OCI-LY1 (cell line): ENCODE measurements around the gene IKZF1.

Experiments
- H2AFZ ChIP-seq: fragments of 200-600 bp; sonication (generic), shearing (Covaris generic); 2 replicates; pipeline ENCODE4 v1.6.0; 2014; ENCODE audit warnings: antibody characterized with exemption, mild to moderate bottlenecking, low read length
- H3F3A ChIP-seq: fragments of 200-600 bp; sonication (generic), shearing (Covaris generic); 2 replicates; pipeline ENCODE4 v1.6.0; 2014; ENCODE audit warnings: mild to moderate bottlenecking, antibody characterized with exemption, low read length, moderate library complexity; ENCODE audit not compliant: insufficient read depth
- H3K27ac ChIP-seq: fragments of 200-600 bp; sonication (generic); 2 replicates; pipeline ENCODE4 v1.5.1; 2014; ENCODE audit warnings: low read length, mixed run types, mild to moderate bottlenecking, low read depth; ENCODE audit not compliant: poor library complexity, severe bottlenecking
- H3K27me3 ChIP-seq: fragments of 200-600 bp; sonication (generic); 2 replicates; pipeline ENCODE4 v1.6.0; 2014; ENCODE audit warnings: antibody characterized with exemption, mild to moderate bottlenecking, low read length, moderate library complexity; ENCODE audit not compliant: insufficient read depth
- H3K36me3 ChIP-seq: fragments of 200-600 bp; sonication (generic); 2 replicates; pipeline ENCODE4 v1.6.1; 2014; ENCODE audit warnings: mild to moderate bottlenecking, antibody characterized with exemption, low read length, moderate library complexity, mixed read lengths; ENCODE audit not compliant: insufficient read depth
- H3K4me1 ChIP-seq: fragments of 200-600 bp; sonication (generic); 2 replicates; pipeline ENCODE4 v1.5.1; 2014; ENCODE audit warnings: mild to moderate bottlenecking, low read length, moderate library complexity; ENCODE audit not compliant: insufficient read depth, severe bottlenecking
- H3K4me2 ChIP-seq: fragments of 200-600 bp; sonication (generic), shearing (Covaris generic); 2 replicates; pipeline ENCODE4 v1.6.1; 2014; ENCODE audit warnings: low read length
- H3K4me3 ChIP-seq: fragments of 200-600 bp; sonication (generic); 2 replicates; pipeline ENCODE4 v1.5.1; 2014; ENCODE audit warnings: low read length, low read depth, mild to moderate bottlenecking, mixed read lengths; ENCODE audit not compliant: poor library complexity, severe bottlenecking
- H3K79me2 ChIP-seq: fragments of 200-600 bp; shearing (Covaris generic); 2 replicates; pipeline ENCODE4 v1.6.1; 2016; ENCODE audit warnings: mixed run types, low read length, mixed read lengths; ENCODE audit not compliant: insufficient read depth
- H3K9ac ChIP-seq: fragments of 200-600 bp; sonication (generic), shearing (Covaris generic); 2 replicates; pipeline ENCODE4 v1.6.1; 2014; ENCODE audit warnings: mild to moderate bottlenecking, low read length, mixed read lengths
- H3K9me2 ChIP-seq: fragments of 200-600 bp; sonication (generic), shearing (Covaris generic); 2 replicates; pipeline ENCODE4 v1.6.1; 2014; ENCODE audit warnings: low read depth, mild to moderate bottlenecking, low read length, mixed read lengths
- H3K9me3 ChIP-seq: fragments of 200-600 bp; shearing (Covaris generic); 2 replicates; pipeline ENCODE4 v1.6.1; 2014; ENCODE audit warnings: low read length, mixed read lengths
- H4K20me1 ChIP-seq: fragments of 200-600 bp; sonication (generic), shearing (Covaris generic); 2 replicates; pipeline ENCODE4 v1.6.0; 2016; ENCODE audit warnings: mild to moderate bottlenecking, low read length; ENCODE audit not compliant: insufficient read depth
- EZH2 ChIP-seq: fragments of 200-600 bp; sonication (generic), shearing (Covaris generic); IDR thresholded peaks from 2 replicates; pipeline ENCODE4 v1.8.0; 2017; ENCODE audit warnings: borderline replicate concordance, mixed run types, mild to moderate bottlenecking, antibody characterized with exemption, low read length, moderate library complexity, mixed read lengths
- TF ChIP-seq, protein P1 (sequence below): fragments of 200-600 bp; sonication (generic), shearing (Covaris generic); IDR thresholded peaks from 2 replicates; pipeline ENCODE4 v1.5.1; 2017; ENCODE audit warnings: mild to moderate bottlenecking, antibody characterized with exemption, low read length, moderate library complexity, mixed read lengths

Gene IKZF1

DNA sequence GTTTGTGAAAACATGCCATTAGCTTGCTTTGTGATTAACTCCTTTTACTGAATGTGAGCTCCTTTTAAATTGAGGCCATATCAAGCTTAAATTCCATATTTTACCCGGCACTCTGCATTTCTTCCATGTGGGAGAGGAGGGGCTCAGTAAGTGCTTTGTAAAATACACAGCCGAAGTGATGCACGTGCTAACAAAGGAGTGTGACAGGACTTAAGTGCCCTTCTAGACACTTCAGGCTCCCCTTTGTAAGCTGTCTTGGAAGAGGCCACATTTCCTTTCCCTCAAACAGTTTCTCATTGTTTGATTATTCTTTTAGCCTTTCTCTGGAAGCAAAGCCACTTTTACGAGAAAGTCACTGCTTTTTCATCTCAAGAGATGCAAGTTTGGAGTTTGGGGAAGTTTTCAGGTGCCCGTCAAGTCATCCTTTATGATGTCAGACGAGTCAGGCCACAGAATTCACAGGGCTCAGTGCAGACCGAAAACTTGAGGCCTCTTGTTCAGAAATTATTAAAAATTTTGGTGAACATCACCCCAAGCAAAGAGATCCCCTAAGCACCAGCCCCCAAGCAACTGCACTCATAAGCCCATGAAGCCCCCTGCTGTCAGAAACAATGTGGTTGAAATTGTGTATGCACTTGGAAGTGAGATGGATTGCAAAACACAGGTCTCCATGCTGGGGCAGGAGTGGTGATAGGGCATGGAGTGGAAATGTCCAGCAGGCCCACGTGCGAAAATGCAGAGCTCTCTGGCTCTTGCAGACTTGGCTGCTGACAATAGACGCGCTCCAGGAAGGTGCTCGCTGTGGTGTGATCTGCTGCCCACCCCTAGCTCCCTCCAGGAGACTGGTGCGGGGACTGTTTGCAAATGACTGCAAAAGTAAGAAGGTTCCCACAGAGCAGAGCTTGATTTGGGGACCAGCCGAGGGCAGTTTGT, 11.5 kb downstream of the IKZF1 start:
- Histone ChIP-seq H3K4me2 (peak overlapping the region; percentile 81), H3F3A (no peaks in the 10 kb centered on the region)

DNA sequence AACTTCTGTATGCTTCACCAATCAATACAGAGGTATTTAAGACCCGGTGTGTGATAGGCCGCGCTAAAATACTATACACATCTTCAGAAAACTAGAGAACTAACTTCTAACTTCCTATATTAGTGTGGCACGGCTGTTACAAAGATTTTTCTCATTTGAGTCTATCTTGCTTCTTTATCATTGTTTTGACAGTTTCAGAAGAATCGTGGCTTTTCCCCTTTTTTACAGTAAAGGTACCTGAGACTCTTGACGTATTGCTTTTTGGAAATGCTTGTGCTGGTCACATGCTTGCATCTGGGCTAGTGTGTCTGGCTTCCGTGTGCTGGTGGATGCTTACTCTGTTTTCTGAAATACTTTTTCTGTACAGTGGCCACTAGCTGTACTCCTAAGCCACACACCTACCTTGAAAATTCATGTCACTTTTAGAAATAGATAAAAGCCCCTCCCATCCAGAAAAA, 12.7 kb downstream of the IKZF1 start:
- peaks cover 85% of the 10 kb centered on the region for H3K36me3 ChIP-seq
- H4K20me1 ChIP-seq: peaks cover 4% of the 10 kb centered on the region
- H3K9me2 ChIP-seq: no peaks in the 10 kb centered on the region
- peak overlapping the region; percentile 66 for H3K9ac ChIP-seq
- H3K27ac ChIP-seq: peak overlapping the region; percentile 75
- H3K4me1 ChIP-seq: peaks cover 80% of the 10 kb centered on the region
- no peaks in the 10 kb centered on the region for H3K27me3 ChIP-seq
- no peaks in the 10 kb centered on the region for H3F3A ChIP-seq
- H3K4me2 ChIP-seq: peak overlapping the region; percentile 81
- H2AFZ ChIP-seq: no peak overlapping the region
- peak overlapping the region; percentile 74 for H3K4me3 ChIP-seq
- no peaks in the 10 kb centered on the region for H3K9me3 ChIP-seq
- no peak for TF ChIP-seq EZH2
- TF ChIP-seq, protein P1, sequence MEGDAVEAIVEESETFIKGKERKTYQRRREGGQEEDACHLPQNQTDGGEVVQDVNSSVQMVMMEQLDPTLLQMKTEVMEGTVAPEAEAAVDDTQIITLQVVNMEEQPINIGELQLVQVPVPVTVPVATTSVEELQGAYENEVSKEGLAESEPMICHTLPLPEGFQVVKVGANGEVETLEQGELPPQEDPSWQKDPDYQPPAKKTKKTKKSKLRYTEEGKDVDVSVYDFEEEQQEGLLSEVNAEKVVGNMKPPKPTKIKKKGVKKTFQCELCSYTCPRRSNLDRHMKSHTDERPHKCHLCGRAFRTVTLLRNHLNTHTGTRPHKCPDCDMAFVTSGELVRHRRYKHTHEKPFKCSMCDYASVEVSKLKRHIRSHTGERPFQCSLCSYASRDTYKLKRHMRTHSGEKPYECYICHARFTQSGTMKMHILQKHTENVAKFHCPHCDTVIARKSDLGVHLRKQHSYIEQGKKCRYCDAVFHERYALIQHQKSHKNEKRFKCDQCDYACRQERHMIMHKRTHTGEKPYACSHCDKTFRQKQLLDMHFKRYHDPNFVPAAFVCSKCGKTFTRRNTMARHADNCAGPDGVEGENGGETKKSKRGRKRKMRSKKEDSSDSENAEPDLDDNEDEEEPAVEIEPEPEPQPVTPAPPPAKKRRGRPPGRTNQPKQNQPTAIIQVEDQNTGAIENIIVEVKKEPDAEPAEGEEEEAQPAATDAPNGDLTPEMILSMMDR: peak; percentile 24; the same call in 1 of the 2 replicates
- peaks cover 99% of the 10 kb centered on the region for H3K79me2 ChIP-seq

More for the DNA sequence above, 11.5 kb downstream of the IKZF1 start:
- peak overlapping the region; percentile 74 for H3K4me3 ChIP-seq
- H3K9ac ChIP-seq: peak overlapping the region; percentile 66
- H4K20me1 ChIP-seq: peaks cover 4% of the 10 kb centered on the region
- H3K9me3 ChIP-seq: no peaks in the 10 kb centered on the region
- H3K27me3 ChIP-seq: no peaks in the 10 kb centered on the region
- TF ChIP-seq, protein P1: peak; percentile 62
- no peak for TF ChIP-seq EZH2
- H3K36me3 ChIP-seq: peaks cover 84% of the 10 kb centered on the region
- H3K9me2 ChIP-seq: no peaks in the 10 kb centered on the region
- H3K27ac ChIP-seq: peak overlapping the region; percentile 75
- no peak overlapping the region for H2AFZ ChIP-seq
- H3K79me2 ChIP-seq: peaks cover 99% of the 10 kb centered on the region
- peaks cover 85% of the 10 kb centered on the region for H3K4me1 ChIP-seq

DNA sequence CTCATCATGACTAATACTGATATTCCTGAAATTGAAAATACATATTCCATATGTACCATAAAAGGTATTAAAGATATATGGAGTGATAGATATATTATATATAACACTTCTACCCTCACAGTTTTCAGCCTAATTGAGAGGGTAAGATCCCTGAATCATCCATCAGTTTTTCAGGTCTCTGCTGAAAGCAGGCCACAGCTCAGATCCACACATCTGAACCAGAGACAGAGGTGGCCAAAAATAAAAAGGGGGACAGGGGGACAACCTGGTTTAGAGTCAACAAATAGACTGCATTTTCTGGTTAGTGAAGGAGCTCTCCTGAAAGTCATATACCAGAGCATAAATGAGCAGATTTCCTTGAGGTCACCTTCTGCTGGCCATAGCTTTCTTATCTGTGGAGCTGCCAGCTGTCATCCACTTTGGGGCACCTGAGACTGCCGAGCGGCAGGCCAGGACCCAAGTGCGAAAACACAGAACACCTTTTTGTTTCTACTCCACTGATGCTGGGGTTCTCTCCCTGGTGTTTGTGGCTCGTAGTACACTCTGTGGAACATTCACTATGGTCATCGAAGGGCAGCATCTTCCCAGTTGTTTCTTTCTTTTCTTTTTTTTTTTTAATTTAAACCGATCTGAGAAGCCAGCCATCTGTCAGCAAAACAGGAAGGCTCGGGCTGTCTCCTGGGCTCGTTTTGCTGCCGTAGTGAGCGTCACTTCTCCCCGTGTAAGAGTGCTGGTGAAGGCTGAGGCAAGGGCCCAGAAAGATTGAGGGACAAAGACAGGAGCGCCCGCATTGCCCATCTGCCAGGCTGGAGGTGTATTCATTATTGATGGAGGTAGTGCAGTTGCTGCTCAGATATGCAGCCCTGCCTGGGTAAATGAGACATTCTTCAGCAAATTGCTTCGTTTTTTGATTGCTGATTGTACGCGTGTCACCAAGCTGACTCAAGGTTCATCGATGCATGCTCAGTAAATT, 13.5 kb downstream of the IKZF1 start:
- H2AFZ ChIP-seq: no peak overlapping the region
- peaks cover 79% of the 10 kb centered on the region for H3K4me1 ChIP-seq
- TF ChIP-seq, protein P1: no peak
- TF ChIP-seq EZH2: no peak
- H3K9me2 ChIP-seq: no peaks in the 10 kb centered on the region
- peak overlapping the region; percentile 74 for H3K4me3 ChIP-seq
- peak overlapping the region; percentile 75 for H3K27ac ChIP-seq
- H3K36me3 ChIP-seq: peaks cover 85% of the 10 kb centered on the region
- peak overlapping the region; percentile 81 for H3K4me2 ChIP-seq
- H3K79me2 ChIP-seq: peaks cover 99% of the 10 kb centered on the region
- H4K20me1 ChIP-seq: peaks cover 6% of the 10 kb centered on the region
- peak overlapping the region; percentile 66; the same call in 1 of the 2 replicates for H3K9ac ChIP-seq
- H3K9me3 ChIP-seq: no peaks in the 10 kb centered on the region
- H3K27me3 ChIP-seq: no peaks in the 10 kb centered on the region
- H3F3A ChIP-seq: no peaks in the 10 kb centered on the region
